ENCODE results near the gene KCNA1. TPM values are rescaled to one million over a fixed set of nuclear protein-coding genes. Genes with fewer than 3 reads are reported as not detected.

Gene KCNA1
- total RNA-seq, 1 donor: 0.18 TPM

- no peak for DNase-seq (ENCODE audit: low read depth)
- H3K4me3 ChIP-seq (ENCODE audit: low read depth, low read length): no peak overlapping the region
- no peak for TF ChIP-seq CTCF (IDR thresholded peaks at IDR 0.05; ENCODE audit: insufficient read depth, low read length)
Measured at GRCh38 chr12:4932576-4932975, 22.9 kb downstream of the KCNA1 start.

- H3K4me3 ChIP-seq (ENCODE audit: low read depth, low read length): no peak overlapping the region
- TF ChIP-seq CTCF (IDR thresholded peaks at IDR 0.05; ENCODE audit: insufficient read depth, low read length): no peak
- no peak for DNase-seq (ENCODE audit: low read depth)
Measured at GRCh38 chr12:4933411-4933810, 23.7 kb downstream of the KCNA1 start.

GRCh38 chr12:4934407-4935035 is 24.8 kb downstream of the KCNA1 start:
- peak; percentile 11 for DNase-seq (ENCODE audit: low read depth)
- H3K4me3 ChIP-seq (ENCODE audit: low read depth, low read length): no peak overlapping the region
- no peak for TF ChIP-seq CTCF (IDR thresholded peaks at IDR 0.05; ENCODE audit: insufficient read depth, low read length)

GRCh38 chr12:4938900-4939299 is 29.2 kb downstream of the KCNA1 start:
- DNase-seq (ENCODE audit: low read depth): no peak
- TF ChIP-seq CTCF (IDR thresholded peaks at IDR 0.05; ENCODE audit: insufficient read depth, low read length): no peak
- no peak overlapping the region for H3K4me3 ChIP-seq (ENCODE audit: low read depth, low read length)

GRCh38 chr12:4939418-4940023 is 29.8 kb downstream of the KCNA1 start:
- H3K4me3 ChIP-seq (ENCODE audit: low read depth, low read length): no peak overlapping the region
- TF ChIP-seq CTCF (IDR thresholded peaks at IDR 0.05; ENCODE audit: insufficient read depth, low read length): peak; percentile 20
- peak; percentile 5 for DNase-seq (ENCODE audit: low read depth)

GRCh38 chr12:4943067-4943937 is 33.6 kb downstream of the KCNA1 start:
- no peak for DNase-seq (ENCODE audit: low read depth)
- no peak for TF ChIP-seq CTCF (IDR thresholded peaks at IDR 0.05; ENCODE audit: insufficient read depth, low read length)
- H3K4me3 ChIP-seq (ENCODE audit: low read depth, low read length): no peak overlapping the region
